Esophagus (tissue), 2 donors: ENCODE measurements around the gene DYNC1I1. TPM values are rescaled to one million over a fixed set of nuclear protein-coding genes. Genes with fewer than 3 reads are reported as not detected.

ENCODE experiments used
- H3K27ac ChIP-seq, 2 donors: one replicate each; pipeline ENCODE4 v1.5.1; 2013; ENCODE audit warnings: low read depth in 2 of 2, mild to moderate bottlenecking in 2 of 2, inconsistent platforms in 1 of 2, low read length in 1 of 2, moderate library complexity in 1 of 2
- H3K27me3 ChIP-seq, 2 donors: one replicate each; pipeline ENCODE4 v1.6.1; 2013; ENCODE audit warnings: low read length in 2 of 2, control low read depth in 1 of 2, mild to moderate bottlenecking in 1 of 2; ENCODE audit not compliant: insufficient read depth in 2 of 2, control insufficient read depth in 1 of 2
- H3K36me3 ChIP-seq, 2 donors: one replicate each; pipeline ENCODE4 v1.6.1; 2013; ENCODE audit warnings: low read length in 1 of 2; ENCODE audit not compliant: control insufficient read depth in 2 of 2, insufficient read depth in 2 of 2
- H3K4me1 ChIP-seq, 2 donors: one replicate each; pipeline ENCODE4 v1.6.1; 2013; ENCODE audit warnings: low read length in 1 of 2; ENCODE audit not compliant: control insufficient read depth in 2 of 2, insufficient read depth in 2 of 2
- H3K4me3 ChIP-seq, 2 donors: one replicate each; pipeline ENCODE4 v1.5.1; 2013; ENCODE audit warnings: low read length in 2 of 2, mild to moderate bottlenecking in 2 of 2, low read depth in 1 of 2, moderate library complexity in 1 of 2
- H3K9me3 ChIP-seq, 2 donors: one replicate each; pipeline ENCODE4 v1.6.1; 2013; ENCODE audit warnings: mild to moderate bottlenecking in 2 of 2, low read depth in 1 of 2, low read length in 1 of 2, moderate library complexity in 1 of 2; ENCODE audit not compliant: control insufficient read depth in 2 of 2, insufficient read depth in 1 of 2
- WGBS, 2 donors: extraction: QIAGEN DNeasy Blood & Tissue Kit; methylation state at CpG; one replicate each; pipeline ENCODE4 v1.1.7; 2013; 5-methylcytosine and 5-hydroxymethylcytosine counted together
- polyA plus RNA-seq, 2 donors: library from polyadenylated mRNA; stranded (reverse); fragments of 200-250 nt; gene quantifications; one replicate each; pipeline ENCODE4 v1.2.3, GENCODE V29; 2013
- donor health status: healthy with polysubstance abuse.
- donor health status: Bipolar disorder and iron deficiency.

The DYNC1I1 gene
- polyA plus RNA-seq, 2 donors, result 0.20 to 0.69 TPM

GRCh38 chr7:95805909-95806308 lies 33.6 kb downstream of the DYNC1I1 start:
- Histone ChIP-seq H3K4me1 (no peaks in the 10 kb centered on the region), H3K27me3 (no peaks in the 10 kb centered on the region), H3K36me3 (no peaks in the 10 kb centered on the region), H3K27ac (no peak overlapping the region), H3K9me3 (no peaks in the 10 kb centered on the region), H3K4me3 (no peak overlapping the region)
- WGBS, 2 donors, result 71 to 89% methylated on average over 1 of the region's 1 CpG

- no peaks in the 10 kb centered on the region for H3K36me3 ChIP-seq
- H3K27ac ChIP-seq, result no peak overlapping the region
- no peaks in the 10 kb centered on the region for H3K4me1 ChIP-seq
- no peaks in the 10 kb centered on the region for H3K9me3 ChIP-seq
- no peaks in the 10 kb centered on the region for H3K27me3 ChIP-seq
- no peak overlapping the region for H3K4me3 ChIP-seq
- 47 to 61% methylated on average over 2 of the region's 2 CpGs for WGBS, 2 donors
Measured at GRCh38 chr7:95808396-95808795, 36.0 kb downstream of the DYNC1I1 start.

GRCh38 chr7:95811846-95812445 lies 39.6 kb downstream of the DYNC1I1 start:
- H3K4me1 ChIP-seq, result no peaks in the 10 kb centered on the region
- H3K27ac ChIP-seq, result no peak overlapping the region
- H3K27me3 ChIP-seq, result no peaks in the 10 kb centered on the region
- WGBS, 2 donors, result 59 to 64% methylated on average over 5 of the region's 5 CpGs
- H3K4me3 ChIP-seq, result no peak overlapping the region
- H3K9me3 ChIP-seq, result no peaks in the 10 kb centered on the region
- H3K36me3 ChIP-seq, result no peaks in the 10 kb centered on the region

DNA sequence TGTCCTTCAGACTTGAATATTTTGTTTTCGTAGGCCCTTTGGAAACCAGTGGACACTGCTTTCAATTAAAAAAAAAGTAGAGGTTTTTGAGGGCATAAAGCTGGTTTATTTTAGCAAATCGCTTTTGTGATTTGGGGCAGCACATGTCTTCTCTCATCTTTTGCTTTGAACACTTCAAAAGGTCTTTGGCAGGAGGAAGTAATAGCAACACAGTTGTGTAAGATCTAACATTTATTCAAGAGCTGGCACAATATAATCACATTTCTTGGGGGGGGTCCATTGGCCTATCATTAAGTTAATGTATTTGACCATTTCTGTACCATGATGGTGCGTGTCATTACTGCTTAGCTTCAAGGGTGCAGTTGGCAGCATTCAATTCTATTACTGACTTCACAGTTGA lies 42.4 kb downstream of the DYNC1I1 start:
- no peaks in the 10 kb centered on the region for H3K4me1 ChIP-seq
- H3K27ac ChIP-seq, result no peak overlapping the region
- WGBS, 2 donors, result 81 to 84% methylated on average over 3 of the region's 3 CpGs
- H3K4me3 ChIP-seq, result no peak overlapping the region
- H3K9me3 ChIP-seq, result no peaks in the 10 kb centered on the region
- H3K36me3 ChIP-seq, result no peaks in the 10 kb centered on the region
- H3K27me3 ChIP-seq, result no peaks in the 10 kb centered on the region

- 81 to 82% methylated on average over 6 of the region's 6 CpGs for WGBS, 2 donors
- H3K36me3 ChIP-seq, result no peaks in the 10 kb centered on the region
- no peak overlapping the region for H3K4me3 ChIP-seq
- no peak overlapping the region for H3K27ac ChIP-seq
- no peaks in the 10 kb centered on the region for H3K9me3 ChIP-seq
- H3K4me1 ChIP-seq, result no peaks in the 10 kb centered on the region
- H3K27me3 ChIP-seq, result no peaks in the 10 kb centered on the region
Measured at GRCh38 chr7:95817866-95818640, 45.7 kb downstream of the DYNC1I1 start.

DNA sequence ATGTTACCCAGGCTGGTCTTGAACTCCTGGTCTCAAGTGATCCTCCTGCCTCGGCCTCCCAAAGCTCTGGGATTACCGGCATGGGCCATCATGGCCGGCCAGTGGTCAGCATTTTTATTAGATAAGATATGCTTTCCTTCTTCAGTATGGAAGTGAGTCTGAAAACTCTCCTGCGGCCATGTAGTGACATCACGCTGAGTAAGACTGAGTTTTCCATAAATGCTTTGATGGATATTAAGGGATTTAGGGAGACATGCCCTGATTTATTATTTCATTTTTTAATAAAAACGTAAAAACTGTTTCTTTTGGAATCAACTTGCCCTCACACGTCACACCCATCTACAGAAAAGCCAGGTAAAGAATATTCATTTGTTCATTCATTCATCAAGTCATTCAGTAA lies 48.4 kb downstream of the DYNC1I1 start:
- WGBS, 2 donors, result 72 to 75% methylated on average over 7 of the region's 7 CpGs
- Histone ChIP-seq H3K4me1 (no peaks in the 10 kb centered on the region), H3K36me3 (no peaks in the 10 kb centered on the region), H3K4me3 (no peak overlapping the region), H3K27ac (no peak overlapping the region), H3K9me3 (no peaks in the 10 kb centered on the region), H3K27me3 (no peaks in the 10 kb centered on the region)

DNA sequence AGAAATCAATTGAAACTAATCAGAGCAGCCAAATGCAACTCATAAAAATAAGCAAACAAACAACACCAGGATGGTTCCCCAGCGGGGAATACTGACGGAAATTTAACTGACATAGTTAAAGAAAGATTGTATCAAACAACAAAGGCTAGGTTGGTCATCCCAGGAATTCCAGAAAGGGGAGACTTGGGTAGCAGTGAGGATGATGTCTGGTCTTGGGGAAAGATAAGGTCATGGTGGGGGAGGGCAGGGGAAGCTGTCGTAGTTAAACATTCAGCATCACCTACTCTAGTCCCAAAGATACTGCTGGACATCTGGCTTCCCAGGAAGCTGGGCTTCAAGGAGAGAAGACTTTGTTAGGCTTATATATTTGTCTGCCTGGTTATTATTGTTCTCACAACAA lies 50.4 kb downstream of the DYNC1I1 start:
- WGBS, 2 donors, result 83 to 90% methylated on average over 3 of the region's 3 CpGs
- Histone ChIP-seq H3K27me3 (no peaks in the 10 kb centered on the region), H3K9me3 (no peaks in the 10 kb centered on the region), H3K4me3 (no peak overlapping the region), H3K36me3 (no peaks in the 10 kb centered on the region), H3K4me1 (no peaks in the 10 kb centered on the region), H3K27ac (no peak overlapping the region)

DNA sequence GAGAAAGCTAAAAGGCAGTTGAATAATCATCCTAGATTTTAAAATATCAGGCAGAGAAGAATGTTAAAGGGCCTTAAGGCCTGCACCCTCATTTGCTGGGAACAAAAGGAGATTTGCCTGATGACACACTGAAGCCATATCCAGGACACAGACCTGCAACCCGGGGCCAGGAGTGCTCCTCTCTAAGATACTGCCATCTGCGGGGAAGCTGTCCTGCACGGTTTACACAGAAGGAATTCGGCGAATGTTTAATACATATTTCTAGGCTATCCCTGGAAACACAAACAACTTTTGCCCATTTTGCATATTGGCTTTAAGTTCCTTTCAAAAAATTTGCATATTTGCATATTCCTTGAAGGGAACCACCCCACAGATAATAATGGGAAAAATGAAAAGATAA lies 52.3 kb downstream of the DYNC1I1 start:
- Histone ChIP-seq H3K9me3 (no peaks in the 10 kb centered on the region), H3K4me3 (no peak overlapping the region)
- 84 to 88% methylated on average over 5 of the region's 5 CpGs for WGBS, 2 donors

GRCh38 chr7:95828824-95829790 lies 56.8 kb downstream of the DYNC1I1 start:
- H3K27me3 ChIP-seq, result no peaks in the 10 kb centered on the region
- 61 to 64% methylated on average over 4 of the region's 4 CpGs for WGBS, 2 donors
- no peaks in the 10 kb centered on the region for H3K9me3 ChIP-seq
- no peaks in the 10 kb centered on the region for H3K4me1 ChIP-seq
- no peaks in the 10 kb centered on the region for H3K36me3 ChIP-seq
- H3K4me3 ChIP-seq, result no peak overlapping the region
- no peak overlapping the region for H3K27ac ChIP-seq

More for the DNA sequence above, 52.3 kb downstream of the DYNC1I1 start:
- Histone ChIP-seq H3K36me3 (no peaks in the 10 kb centered on the region), H3K27me3 (no peaks in the 10 kb centered on the region), H3K4me1 (no peaks in the 10 kb centered on the region), H3K27ac (no peak overlapping the region)
